Activated CD4-positive, alpha-beta T cell treated with anti-CD3 and anti-CD28 coated beads, Interleukin-10, Interleukin-2, amounts not matched to agents 100 ng/mL and 50 ng/mL, durations not matched to agents 16 hours and 8 hours (primary cell): Measurements from ENCODE around the gene CYFIP2.

Experiments
- DNase-seq: peaks from one replicate; pipeline ENCODE4 v3.0.0-alpha.2; 2020

CYFIP2 gene

DNA sequence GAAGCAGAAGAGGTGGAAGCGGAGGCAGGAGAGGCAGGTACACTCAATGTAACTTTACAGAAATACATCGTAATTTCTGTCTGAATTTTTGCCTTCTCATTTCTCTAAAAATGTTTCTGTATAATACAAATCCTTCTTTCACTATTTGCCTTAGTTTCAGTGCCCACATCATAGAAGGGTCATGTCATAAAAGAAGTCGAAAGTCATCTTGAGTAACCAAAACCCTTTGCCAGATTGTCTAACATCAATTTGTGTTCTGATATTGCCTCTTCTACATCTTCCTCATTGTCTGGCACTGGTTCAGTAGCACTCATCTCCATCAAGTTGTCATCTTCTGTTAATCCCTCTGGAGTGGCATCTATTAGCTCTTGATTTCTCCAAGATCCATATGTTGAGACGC is 6.2 kb upstream of the CYFIP2 start:
- peak; percentile 70 for DNase-seq

GRCh38 chr5:157263496-157264090 is 2.3 kb upstream of the CYFIP2 start:
- DNase-seq, result no peak

DNA sequence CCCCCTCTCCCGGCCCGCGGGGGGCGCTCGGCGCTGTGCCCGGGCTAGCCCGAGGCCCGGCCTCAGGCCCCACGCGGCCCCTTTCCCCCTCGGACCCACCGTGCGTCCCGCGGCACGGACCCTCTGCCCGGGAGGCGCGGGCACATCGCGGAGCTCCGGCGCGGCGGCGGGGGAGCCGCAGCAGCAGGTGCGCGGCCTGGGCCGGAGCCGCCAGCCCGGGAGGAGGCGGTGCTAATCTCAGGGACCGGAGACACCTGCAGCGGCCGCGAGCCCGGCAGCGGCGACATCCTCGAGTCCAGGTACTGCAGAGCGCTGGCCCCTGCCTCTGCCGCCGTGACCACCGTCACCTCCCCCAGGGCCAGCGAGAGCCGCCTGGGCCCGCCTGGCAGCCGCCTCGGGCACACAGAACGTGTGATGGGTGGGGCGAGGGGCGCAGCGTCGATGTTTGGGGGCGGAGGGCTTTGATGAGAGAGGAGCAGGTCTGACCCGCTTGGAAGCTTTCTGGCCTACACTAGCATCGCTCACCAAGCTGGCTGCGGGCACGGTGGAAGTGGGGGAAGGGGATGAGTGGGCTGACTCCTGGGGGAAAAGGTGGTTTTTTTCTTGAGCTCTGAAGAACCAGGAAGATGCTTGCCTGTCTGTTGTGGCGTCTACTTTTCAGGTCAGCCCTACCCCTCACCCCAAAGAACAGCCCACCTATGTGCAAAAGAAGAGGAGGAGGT is 524 bp downstream of the CYFIP2 start:
- peak; percentile 59 for DNase-seq

- DNase-seq, result no peak
Observed at GRCh38 chr5:157267025-157267424, 1.1 kb downstream of the CYFIP2 start.

DNA sequence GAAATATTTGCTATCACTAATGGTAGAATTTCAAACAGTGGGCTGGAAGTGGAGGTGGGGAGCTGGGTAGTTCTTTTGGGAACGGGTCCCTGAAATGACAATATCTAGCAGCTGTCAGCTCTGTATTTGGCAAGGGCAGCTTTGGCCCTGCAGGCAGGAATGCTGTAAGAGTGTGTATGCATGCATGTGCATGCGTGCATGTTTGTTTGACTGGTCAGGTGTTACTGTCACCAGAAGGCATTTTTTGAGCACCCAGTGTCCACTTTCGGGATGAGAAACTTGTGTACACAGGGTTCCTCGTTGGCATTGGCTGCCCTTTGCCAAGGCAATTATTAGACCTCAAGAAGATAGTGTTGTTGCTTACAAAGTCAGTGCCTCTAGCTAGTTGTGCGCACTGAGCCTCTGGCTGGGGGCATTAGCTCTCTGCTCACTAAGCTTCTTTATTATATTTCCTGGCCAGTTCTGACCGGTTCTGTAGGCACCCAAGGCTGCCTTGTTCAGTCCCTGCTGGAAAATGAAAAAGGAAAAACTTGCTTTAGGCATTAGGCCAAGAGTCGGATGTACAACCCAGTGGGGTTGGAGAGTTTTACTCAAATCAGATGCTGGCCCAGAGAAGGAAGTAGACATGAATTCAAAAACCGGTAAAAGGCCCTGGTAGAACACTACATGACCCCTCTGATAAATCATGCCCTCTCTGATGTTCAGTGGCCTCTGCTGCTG is 2.0 kb downstream of the CYFIP2 start:
- DNase-seq, result no peak

- peak; percentile 51 for DNase-seq
Observed at GRCh38 chr5:157269165-157269671, 3.3 kb downstream of the CYFIP2 start.

DNA sequence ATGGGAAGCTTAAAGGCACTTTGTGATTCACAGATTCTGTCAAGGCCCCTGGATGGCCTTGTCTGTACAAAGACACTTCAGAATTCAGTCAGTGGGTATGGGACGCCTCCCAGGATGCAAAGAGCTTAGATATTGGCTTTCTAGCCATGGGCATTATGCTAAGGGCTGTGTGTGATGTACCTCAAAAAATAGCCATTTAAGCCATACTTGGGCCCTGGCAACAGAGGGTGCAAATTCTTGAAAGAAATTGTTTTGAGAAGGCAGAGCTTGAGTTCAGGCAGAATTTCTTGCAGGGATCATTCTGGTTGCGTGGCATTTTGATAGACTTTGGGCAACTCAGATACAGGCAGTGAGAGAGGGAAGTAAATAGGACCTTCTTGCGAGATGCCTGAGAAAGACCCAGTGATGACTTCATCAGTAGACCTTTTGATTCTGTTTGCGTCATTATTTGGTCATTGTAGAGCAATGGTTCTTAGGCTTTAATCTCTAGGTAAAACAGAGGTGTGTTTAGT is 3.9 kb downstream of the CYFIP2 start:
- DNase-seq, result peak; percentile 74

- DNase-seq, result no peak
Observed at GRCh38 chr5:157270771-157271170, 4.8 kb downstream of the CYFIP2 start.

DNA sequence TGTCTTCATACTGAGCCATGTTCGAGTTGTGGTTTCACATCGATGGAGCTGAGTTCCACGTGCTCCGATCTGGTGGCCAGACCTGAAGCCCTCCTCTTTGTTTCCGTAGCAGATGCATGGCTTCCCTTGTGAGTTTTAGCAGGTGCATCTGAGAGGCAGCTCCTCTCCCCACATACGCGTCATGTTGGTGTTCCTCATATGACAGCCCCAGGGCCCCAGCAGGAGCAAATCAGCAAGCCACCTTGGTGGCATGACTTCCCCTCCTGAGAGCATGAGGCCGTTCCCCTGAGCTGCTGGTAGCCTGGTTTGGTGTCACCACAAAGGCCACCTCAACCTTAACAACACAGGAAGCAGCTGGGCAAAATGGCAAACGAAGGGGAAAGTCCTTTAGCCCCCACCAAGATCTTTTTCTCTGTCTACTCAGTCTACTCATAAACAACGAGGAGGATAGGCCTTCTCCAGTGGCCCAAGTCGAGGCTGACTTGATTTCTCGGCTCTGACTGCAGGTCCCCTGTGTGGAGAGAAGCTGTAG is 5.9 kb downstream of the CYFIP2 start:
- DNase-seq, result peak; percentile 97

DNA sequence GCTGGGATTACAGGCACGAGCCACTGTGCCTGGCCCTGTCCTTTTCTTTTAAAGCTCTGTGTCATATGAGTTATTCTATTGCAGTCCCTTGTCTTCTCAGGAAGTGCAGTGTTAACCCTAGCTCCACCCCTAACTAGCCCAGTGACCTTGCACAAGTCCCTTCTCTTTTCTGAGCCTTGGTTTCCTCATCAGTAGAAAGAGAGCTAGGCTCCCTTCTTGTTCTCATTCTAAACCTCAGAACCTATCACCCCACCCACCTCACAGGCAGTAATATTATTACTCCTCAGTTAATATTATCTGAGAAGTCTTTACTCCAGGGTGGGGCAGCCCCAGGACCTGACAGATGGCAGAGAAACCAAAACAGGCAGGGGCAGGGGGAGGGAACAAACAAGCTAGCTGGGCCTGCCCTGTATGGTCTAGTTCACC is 7.2 kb downstream of the CYFIP2 start:
- DNase-seq, result peak; percentile 82

GRCh38 chr5:157275403-157275802 is 9.5 kb downstream of the CYFIP2 start:
- no peak for DNase-seq

- no peak for DNase-seq
Observed at GRCh38 chr5:157278319-157279037, 12.6 kb downstream of the CYFIP2 start.

DNA sequence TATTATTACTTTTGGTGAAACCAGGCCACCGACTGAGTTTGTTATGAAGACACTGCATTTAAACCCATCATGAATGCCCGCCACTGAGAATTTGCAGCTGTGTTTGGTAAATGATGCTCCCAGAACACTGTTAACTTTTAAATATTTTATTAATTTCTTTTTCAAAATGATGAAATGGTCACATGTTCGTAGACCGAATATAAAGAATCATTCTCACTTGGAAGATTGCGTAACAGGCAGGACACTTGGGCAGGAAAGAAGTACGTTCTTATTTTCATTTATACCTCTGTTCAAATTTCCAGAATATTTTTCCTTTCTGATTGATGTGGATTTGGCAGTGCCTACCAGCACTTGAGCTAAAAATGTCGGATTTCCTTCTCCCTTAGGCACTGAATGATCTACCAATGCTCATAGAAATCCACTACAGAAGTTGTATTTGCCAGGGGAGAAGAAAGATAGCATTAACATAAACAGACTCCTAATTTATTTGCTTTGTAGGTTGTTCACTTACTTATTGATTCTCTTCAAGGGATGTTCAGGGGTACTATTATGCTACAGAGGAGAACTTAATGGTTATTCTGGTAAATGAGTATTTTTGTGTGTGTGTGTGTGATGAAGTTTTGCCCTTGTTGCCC is 13.8 kb downstream of the CYFIP2 start:
- DNase-seq, result no peak

DNA sequence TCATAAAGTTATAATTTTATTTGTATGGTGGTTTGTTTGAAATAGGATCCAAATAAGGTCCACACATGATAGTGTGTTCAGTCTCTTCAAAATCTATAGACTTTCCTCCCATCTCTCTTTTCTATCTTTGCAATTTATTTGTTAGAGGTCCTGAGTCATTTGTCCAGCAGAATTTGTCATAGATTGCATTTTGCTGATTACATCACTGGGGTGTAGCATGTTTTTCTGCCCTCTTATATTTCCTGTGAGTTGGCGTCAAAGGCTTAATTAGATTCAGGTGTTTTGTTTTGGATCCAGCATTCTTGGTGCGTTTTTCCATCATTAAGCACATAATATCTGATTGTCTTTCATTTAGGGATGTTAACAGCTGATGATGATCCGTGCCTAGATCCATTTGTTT is 15.0 kb downstream of the CYFIP2 start:
- DNase-seq, result no peak

DNA sequence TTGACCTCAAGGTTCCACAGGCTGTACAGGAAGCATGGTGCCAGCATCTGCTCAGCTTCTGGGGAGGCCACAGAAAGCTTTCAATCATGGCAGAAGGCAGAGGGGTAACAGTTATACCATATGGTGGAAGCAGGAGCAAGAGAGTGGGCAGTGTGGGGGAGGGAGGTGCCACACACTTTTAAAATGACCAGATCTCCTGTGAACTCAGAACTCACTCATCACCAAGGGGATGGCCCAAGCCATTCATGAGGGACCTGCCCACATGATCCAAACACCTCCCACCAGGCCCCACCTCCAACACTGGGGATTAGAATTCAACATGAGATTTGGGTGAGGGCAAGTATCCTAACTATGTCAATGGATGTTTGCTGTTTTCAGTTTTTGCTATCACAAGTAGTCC is 16.2 kb downstream of the CYFIP2 start:
- DNase-seq, result no peak

- no peak for DNase-seq
Observed at GRCh38 chr5:157283434-157283833, 17.5 kb downstream of the CYFIP2 start.

GRCh38 chr5:157284458-157285212 is 18.7 kb downstream of the CYFIP2 start:
- DNase-seq, result no peak

GRCh38 chr5:157285310-157286035 is 19.6 kb downstream of the CYFIP2 start:
- DNase-seq, result no peak

- DNase-seq, result no peak
Observed at GRCh38 chr5:157286761-157287211, 20.9 kb downstream of the CYFIP2 start.

- no peak for DNase-seq
Observed at GRCh38 chr5:157288405-157289163, 22.7 kb downstream of the CYFIP2 start.
